ENCODE measurements around the gene FGF12.

Gene FGF12

GRCh38 chr3:192275741-192276355 lies 451.5 kb downstream of the FGF12 start:
- TF ChIP-seq CTCF (IDR thresholded peaks at IDR 0.05; ENCODE audit: insufficient read depth, low read depth, low read length, missing control alignments): no peak
- no peak for DNase-seq (ENCODE audit: low read depth)

GRCh38 chr3:192273697-192274010 lies 453.7 kb downstream of the FGF12 start:
- H3K4me3 ChIP-seq (ENCODE audit: low read depth, low read length): no peak overlapping the region
- TF ChIP-seq CTCF (IDR thresholded peaks at IDR 0.05; ENCODE audit: insufficient read depth, low read depth, low read length, missing control alignments): no peak
- no peak for DNase-seq (ENCODE audit: low read depth)

More at GRCh38 chr3:192275741-192276355, 451.5 kb downstream of the FGF12 start:
- no peak overlapping the region for H3K4me3 ChIP-seq (ENCODE audit: low read depth, low read length)

- TF ChIP-seq CTCF (IDR thresholded peaks at IDR 0.05; ENCODE audit: insufficient read depth, low read depth, low read length, missing control alignments): no peak
- DNase-seq (ENCODE audit: low read depth): no peak
- H3K4me3 ChIP-seq (ENCODE audit: low read depth, low read length): no peak overlapping the region
Measured at GRCh38 chr3:192273001-192273696, 454.2 kb downstream of the FGF12 start.

- TF ChIP-seq CTCF (IDR thresholded peaks at IDR 0.05; ENCODE audit: insufficient read depth, low read depth, low read length, missing control alignments): no peak
- DNase-seq (ENCODE audit: low read depth): no peak
- no peak overlapping the region for H3K4me3 ChIP-seq (ENCODE audit: low read depth, low read length)
Measured at GRCh38 chr3:192262001-192262400, 465.3 kb downstream of the FGF12 start.

- no peak overlapping the region for H3K4me3 ChIP-seq (ENCODE audit: low read depth, low read length)
- no peak for TF ChIP-seq CTCF (IDR thresholded peaks at IDR 0.05; ENCODE audit: insufficient read depth, low read depth, low read length, missing control alignments)
- DNase-seq (ENCODE audit: low read depth): no peak
Measured at GRCh38 chr3:192261135-192261534, 466.2 kb downstream of the FGF12 start.

- TF ChIP-seq CTCF (IDR thresholded peaks at IDR 0.05; ENCODE audit: insufficient read depth, low read depth, low read length, missing control alignments): no peak
- H3K4me3 ChIP-seq (ENCODE audit: low read depth, low read length): no peak overlapping the region
- no peak for DNase-seq (ENCODE audit: low read depth)
Measured at GRCh38 chr3:192260116-192261010, 467.0 kb downstream of the FGF12 start.

Measured in GM12865 (cell line).